ENCODE data around the gene ALK. TPM values are rescaled to one million over a fixed set of nuclear protein-coding genes. Genes with fewer than 3 reads are reported as not detected.

ALK gene
- total RNA-seq, 2 donors from 2014 or later: under 0.01 to 0.26 TPM

GRCh38 chr2:29576231-29576630, 345.2 kb downstream of the ALK start:
- Histone ChIP-seq H3K4me1 (peaks cover 14% of the 10 kb centered on the region), H3K27me3 (no peaks in the 10 kb centered on the region), H3K4me3 (no peak overlapping the region), H3K27ac (no peak overlapping the region), H3K9me3 (no peaks in the 10 kb centered on the region), H3K36me3 (replicated peaks in 1 of 2; ENCODE audit: insufficient read depth in 1 of 2, low read depth in 2 of 2) (no peaks in the 10 kb centered on the region)
- DNase-seq (peak in 1 of 4 donors; percentile 22), ATAC-seq (no peak)
- TF ChIP-seq POLR2A (IDR thresholded peaks at IDR 0.05): no peak
- TF ChIP-seq, protein P1, sequence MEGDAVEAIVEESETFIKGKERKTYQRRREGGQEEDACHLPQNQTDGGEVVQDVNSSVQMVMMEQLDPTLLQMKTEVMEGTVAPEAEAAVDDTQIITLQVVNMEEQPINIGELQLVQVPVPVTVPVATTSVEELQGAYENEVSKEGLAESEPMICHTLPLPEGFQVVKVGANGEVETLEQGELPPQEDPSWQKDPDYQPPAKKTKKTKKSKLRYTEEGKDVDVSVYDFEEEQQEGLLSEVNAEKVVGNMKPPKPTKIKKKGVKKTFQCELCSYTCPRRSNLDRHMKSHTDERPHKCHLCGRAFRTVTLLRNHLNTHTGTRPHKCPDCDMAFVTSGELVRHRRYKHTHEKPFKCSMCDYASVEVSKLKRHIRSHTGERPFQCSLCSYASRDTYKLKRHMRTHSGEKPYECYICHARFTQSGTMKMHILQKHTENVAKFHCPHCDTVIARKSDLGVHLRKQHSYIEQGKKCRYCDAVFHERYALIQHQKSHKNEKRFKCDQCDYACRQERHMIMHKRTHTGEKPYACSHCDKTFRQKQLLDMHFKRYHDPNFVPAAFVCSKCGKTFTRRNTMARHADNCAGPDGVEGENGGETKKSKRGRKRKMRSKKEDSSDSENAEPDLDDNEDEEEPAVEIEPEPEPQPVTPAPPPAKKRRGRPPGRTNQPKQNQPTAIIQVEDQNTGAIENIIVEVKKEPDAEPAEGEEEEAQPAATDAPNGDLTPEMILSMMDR (IDR thresholded peaks at IDR 0.05): no peak
- 57 to 73% methylated on average over 3 of the region's 3 CpGs for WGBS, 2 donors
- intact Hi-C loops (cut with DNase I): no loop called here

- WGBS, 2 donors: 93 to 100% methylated on average over 4 of the region's 4 CpGs
- H3K4me3 ChIP-seq: no peak overlapping the region
- no peaks in the 10 kb centered on the region for H3K36me3 ChIP-seq (replicated peaks in 1 of 2; ENCODE audit: insufficient read depth in 1 of 2, low read depth in 2 of 2)
- no peaks in the 10 kb centered on the region for H3K9me3 ChIP-seq
- H3K27me3 ChIP-seq: no peaks in the 10 kb centered on the region
- H3K27ac ChIP-seq: no peak overlapping the region
- no peak for DNase-seq
- no peak for ATAC-seq
- intact Hi-C loops (cut with DNase I): no loop called here
- TF ChIP-seq, protein P1 (IDR thresholded peaks at IDR 0.05): no peak
- no peak for TF ChIP-seq POLR2A (IDR thresholded peaks at IDR 0.05)
- peaks cover 14% of the 10 kb centered on the region for H3K4me1 ChIP-seq
Measured at GRCh38 chr2:29575370-29575890, 346.0 kb downstream of the ALK start.

GRCh38 chr2:29573612-29574011, 347.8 kb downstream of the ALK start:
- H3K27ac ChIP-seq: no peak overlapping the region
- H3K9me3 ChIP-seq: no peaks in the 10 kb centered on the region
- 39 to 52% methylated on average over 4 of the region's 4 CpGs for WGBS, 2 donors
- DNase-seq: no peak
- no peaks in the 10 kb centered on the region for H3K36me3 ChIP-seq (replicated peaks in 1 of 2; ENCODE audit: insufficient read depth in 1 of 2, low read depth in 2 of 2)
- ATAC-seq: peak; percentile 35
- H3K27me3 ChIP-seq: no peaks in the 10 kb centered on the region
- H3K4me3 ChIP-seq: no peak overlapping the region
- TF ChIP-seq, protein P1 (IDR thresholded peaks at IDR 0.05): no peak
- TF ChIP-seq POLR2A (IDR thresholded peaks at IDR 0.05): no peak
- intact Hi-C loops (cut with DNase I): no loop called here
- H3K4me1 ChIP-seq: peaks cover 14% of the 10 kb centered on the region

- H3K4me3 ChIP-seq: no peak overlapping the region
- TF ChIP-seq POLR2A (IDR thresholded peaks at IDR 0.05): no peak
- TF ChIP-seq, protein P1 (IDR thresholded peaks at IDR 0.05): no peak
- DNase-seq (peak in 2 of 4 donors; percentile 15 to 44), ATAC-seq (no peak)
- WGBS, 2 donors: 27 to 34% methylated on average over 2 of the region's 2 CpGs
- H3K9me3 ChIP-seq: no peaks in the 10 kb centered on the region
- intact Hi-C loops (cut with DNase I): no loop called here
- H3K36me3 ChIP-seq (replicated peaks in 1 of 2; ENCODE audit: insufficient read depth in 1 of 2, low read depth in 2 of 2): no peaks in the 10 kb centered on the region
- H3K27me3 ChIP-seq: no peaks in the 10 kb centered on the region
- no peak overlapping the region for H3K27ac ChIP-seq
- peaks cover 14% of the 10 kb centered on the region for H3K4me1 ChIP-seq
Measured at GRCh38 chr2:29573147-29573546, 348.2 kb downstream of the ALK start.

GRCh38 chr2:29570539-29570938, 350.8 kb downstream of the ALK start:
- WGBS, 2 donors: 63 to 67% methylated on average over 5 of the region's 5 CpGs
- TF ChIP-seq, protein P1 (IDR thresholded peaks at IDR 0.05): no peak
- TF ChIP-seq POLR2A (IDR thresholded peaks at IDR 0.05): no peak
- intact Hi-C loops (cut with DNase I): no loop called here
- Histone ChIP-seq H3K4me1 (peaks cover 14% of the 10 kb centered on the region), H3K9me3 (no peaks in the 10 kb centered on the region), H3K4me3 (no peak overlapping the region), H3K27me3 (no peaks in the 10 kb centered on the region), H3K27ac (no peak overlapping the region), H3K36me3 (replicated peaks in 1 of 2; ENCODE audit: insufficient read depth in 1 of 2, low read depth in 2 of 2) (no peaks in the 10 kb centered on the region)
- ATAC-seq (no peak), DNase-seq (no peak)
